GM12891 (cell line): ENCODE measurements around the gene PRKCA.
"Not testable (repeated sequence)": the region's sequence is repeated elsewhere in the genome, so short reads cannot be mapped to it uniquely, and the experiment has no call there.

Source experiments
- DNase-seq: peaks from one replicate; pipeline ENCODE4 v3.0.0; 2011; ENCODE audit warnings: low spot score; ENCODE audit not compliant: insufficient read length
- FAIRE-seq: peaks from 2 replicates; lab custom pipeline; 2011; peaks lifted over from hg19 to GRCh38; lab: Jason Lieb, UNC
- PAX5 ChIP-seq: IDR thresholded peaks from 2 replicates; pipeline ENCODE4 v1.6.1; 2011; ENCODE audit warnings: low read length, moderate library complexity, mild to moderate bottlenecking; ENCODE audit not compliant: insufficient read depth, severe bottlenecking
- POLR2A ChIP-seq: IDR thresholded peaks from 2 replicates; pipeline ENCODE4 v1.6.1; 2011; ENCODE audit warnings: low read depth, low read length, control low read depth
- POLR2AphosphoS5 ChIP-seq: IDR thresholded peaks from 2 replicates; pipeline ENCODE4 v1.6.1; 2011; ENCODE audit warnings: low read depth, low read length, control low read depth
- POU2F2 ChIP-seq: IDR thresholded peaks from 2 replicates; pipeline ENCODE4 v1.6.1; 2011; ENCODE audit warnings: low read depth, mild to moderate bottlenecking, control low read depth, low read length, moderate library complexity
- SPI1 ChIP-seq: IDR thresholded peaks from 2 replicates; pipeline ENCODE4 v1.6.1; 2011; ENCODE audit warnings: low read depth, low read length, control low read depth
- TAF1 ChIP-seq: IDR thresholded peaks from 2 replicates; pipeline ENCODE4 v1.6.1; 2011; ENCODE audit warnings: low read depth, low read length, control low read depth

The PRKCA gene

DNA sequence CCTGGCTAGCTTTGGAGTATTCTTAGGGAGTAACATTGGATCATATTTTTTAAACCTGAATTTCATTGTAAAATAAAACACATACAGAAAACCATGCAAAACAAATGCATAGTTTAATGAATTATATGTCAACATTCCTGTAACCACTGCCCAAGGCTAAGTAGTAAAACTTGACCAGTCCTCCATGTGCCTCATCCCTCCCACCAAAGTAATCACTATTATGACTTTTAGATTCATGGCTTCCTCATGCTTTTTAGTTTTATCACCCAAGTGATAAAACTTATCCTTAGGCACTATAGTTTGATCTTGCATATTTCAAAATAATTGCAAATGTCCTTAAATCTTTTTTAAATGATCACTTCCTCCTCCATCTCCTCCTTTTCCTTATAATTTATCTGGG lies 20.4 kb downstream of the PRKCA start:
- DNase-seq, result no peak
- no peak for FAIRE-seq
- TF ChIP-seq SPI1 (no peak), POU2F2 (no peak)

DNA sequence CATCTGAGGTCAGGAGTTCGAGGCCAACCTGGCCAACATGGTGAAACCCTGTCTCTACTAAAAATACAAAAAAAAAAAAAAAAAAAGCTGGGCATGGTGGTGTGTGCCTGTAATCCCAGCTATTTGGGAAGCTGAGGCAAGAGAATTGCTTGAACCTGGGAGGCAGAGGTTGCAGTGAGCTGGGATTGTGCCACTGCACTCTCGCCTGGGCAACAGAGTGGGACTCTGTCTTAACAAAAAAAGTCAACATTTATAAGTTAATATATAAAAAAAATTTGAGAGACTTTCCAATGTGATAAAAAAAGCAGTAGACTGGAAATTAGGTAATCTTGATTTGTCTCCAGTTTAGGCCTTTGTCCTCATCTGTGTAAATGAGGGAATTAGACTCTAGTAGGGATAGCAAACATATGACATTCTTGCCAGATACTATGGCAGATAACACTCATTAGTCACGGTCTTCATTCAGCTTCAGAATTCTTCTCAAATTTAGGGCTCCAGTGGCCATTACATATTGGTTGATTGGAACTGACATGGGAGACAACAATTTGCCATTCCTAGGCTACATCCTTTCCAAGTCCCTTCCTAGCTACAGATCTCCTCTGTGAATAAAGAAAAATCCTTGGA lies 22.1 kb downstream of the PRKCA start:
- not testable (repeated sequence) for FAIRE-seq, DNase-seq

DNA sequence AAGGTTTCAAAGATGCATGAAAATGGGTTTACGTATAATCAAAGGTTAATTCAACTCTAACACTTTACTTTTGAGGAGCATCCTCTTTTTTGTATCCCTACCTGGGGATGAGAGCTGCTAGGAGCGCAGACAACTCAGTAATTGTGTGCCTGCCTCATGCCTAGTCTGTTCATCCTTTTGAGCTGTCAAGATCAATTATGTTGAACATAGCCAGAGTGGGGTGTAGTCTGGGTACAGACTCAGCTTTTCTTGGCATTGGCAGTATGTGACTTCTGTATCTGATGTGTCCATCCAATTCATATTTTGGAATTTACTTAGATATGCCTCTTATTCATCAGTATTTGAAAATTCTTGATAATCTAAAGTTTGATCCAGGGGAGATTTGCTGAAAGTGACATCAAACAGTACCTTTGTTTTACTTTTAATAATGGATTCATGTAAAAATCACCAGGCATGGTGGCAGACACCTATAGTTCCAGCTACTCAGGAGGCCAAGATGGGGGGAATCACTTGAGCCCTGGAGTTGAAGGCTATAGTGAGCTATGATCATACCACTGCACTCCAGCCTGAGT lies 24.1 kb downstream of the PRKCA start:
- DNase-seq (no peak), FAIRE-seq (no peak)
- TF ChIP-seq POLR2A (no peak), SPI1 (no peak), POLR2AphosphoS5 (no peak), POU2F2 (no peak), PAX5 (no peak), TAF1 (no peak)

DNA sequence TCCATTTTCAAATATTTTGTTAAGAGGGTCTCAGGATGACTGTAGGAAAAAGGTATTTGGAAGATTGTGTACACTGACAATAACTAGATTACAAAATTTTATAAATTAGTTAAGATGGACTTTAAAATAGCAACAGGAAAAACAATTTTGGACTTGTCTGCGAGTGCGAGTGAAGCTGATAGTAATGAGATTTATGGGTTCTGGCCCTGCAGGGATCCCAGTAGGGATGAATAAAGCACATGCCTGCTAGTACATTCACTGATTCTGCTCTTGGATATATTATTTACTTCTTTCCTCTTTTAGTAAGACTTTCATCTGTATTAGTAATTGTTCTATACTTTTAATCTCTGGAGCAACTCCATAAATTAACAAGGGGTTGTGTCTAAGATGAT lies 28.2 kb downstream of the PRKCA start:
- no peak for FAIRE-seq
- DNase-seq, result no peak
- TF ChIP-seq PAX5 (no peak), POLR2A (no peak), TAF1 (no peak), POLR2AphosphoS5 (no peak), SPI1 (no peak), POU2F2 (no peak)

DNA sequence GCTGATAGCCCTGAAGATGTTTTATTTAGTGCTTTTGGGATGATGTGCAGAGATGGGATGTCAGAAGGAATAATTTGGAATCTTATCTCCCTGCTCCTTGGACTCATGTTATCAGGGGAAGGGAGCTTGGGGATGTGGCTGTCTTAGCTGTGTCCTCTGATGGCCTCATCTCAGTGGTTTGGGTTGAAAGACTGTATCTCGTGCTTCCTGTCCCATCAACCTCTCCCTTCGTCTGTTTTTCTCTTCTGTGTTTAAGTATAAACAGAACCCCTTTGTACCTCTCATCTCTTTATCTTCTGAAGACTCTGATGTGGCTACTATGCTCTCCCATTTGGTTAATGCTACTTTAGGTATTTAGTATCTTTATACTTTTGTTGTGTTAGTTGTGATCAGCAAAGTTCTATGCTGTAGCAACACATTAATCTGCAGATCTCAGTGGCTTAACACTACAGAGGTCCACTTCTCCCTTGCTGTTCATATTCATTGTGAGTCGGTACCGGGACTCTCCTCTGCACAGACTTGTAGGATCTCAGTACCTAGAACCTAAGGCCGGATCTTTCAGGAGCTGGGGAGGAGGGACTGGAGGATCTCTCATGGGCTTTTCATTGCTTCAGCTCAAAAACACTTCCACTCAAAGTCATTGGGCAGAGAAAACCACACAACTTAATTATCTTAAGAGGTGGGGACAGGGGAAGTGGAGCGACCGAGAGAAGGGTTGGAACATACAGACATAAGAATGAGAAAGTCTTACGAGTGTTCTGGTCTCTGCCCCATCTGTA lies 28.8 kb downstream of the PRKCA start:
- TF ChIP-seq POLR2A (no peak), TAF1 (no peak), SPI1 (no peak), PAX5 (no peak), POU2F2 (no peak), POLR2AphosphoS5 (no peak)
- no peak for DNase-seq
- no peak for FAIRE-seq

DNA sequence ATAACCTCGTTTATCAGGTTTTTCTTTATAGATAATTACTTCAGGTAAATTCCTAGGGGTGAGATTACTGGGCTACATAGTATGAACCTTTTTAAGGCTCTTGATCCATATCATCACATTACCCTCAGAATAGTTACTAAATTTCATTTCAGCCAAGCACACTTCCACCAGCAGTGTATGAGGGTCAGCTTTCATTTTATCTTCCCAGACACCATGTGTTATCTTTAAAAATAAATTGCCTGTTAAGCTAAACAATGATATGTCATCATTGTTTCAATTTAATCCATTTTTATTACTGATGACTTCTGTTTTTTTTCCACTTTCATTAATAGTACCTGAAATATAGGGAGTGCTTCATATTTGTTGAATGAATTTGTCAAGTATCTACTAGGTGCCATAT lies 33.4 kb downstream of the PRKCA start:
- TF ChIP-seq POU2F2 (no peak), PAX5 (no peak), TAF1 (no peak), POLR2A (no peak), POLR2AphosphoS5 (no peak), SPI1 (no peak)
- DNase-seq (no peak), FAIRE-seq (no peak)

DNA sequence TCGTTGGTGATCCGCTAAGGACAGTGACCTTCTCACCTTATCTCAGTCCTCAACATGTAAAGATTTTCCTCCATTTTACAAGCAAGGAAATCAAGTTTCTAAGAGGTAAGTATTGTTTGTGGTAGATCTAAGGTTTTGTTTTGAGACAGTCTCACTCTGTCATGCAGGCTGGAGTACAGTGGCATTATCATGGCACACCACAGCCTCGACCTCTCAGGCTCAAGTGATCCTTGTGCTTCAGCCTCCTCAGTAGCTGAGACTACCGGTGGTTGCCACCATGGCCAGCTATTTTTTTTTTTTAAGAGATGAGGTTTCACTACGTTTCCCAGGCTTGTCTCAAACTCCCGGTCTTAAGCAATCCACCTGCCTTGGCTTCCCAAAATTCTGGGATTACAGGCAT lies 34.9 kb downstream of the PRKCA start:
- FAIRE-seq, result no peak
- no peak for DNase-seq
- no peak for TF ChIP-seq SPI1
- no peak for TF ChIP-seq PAX5
- TF ChIP-seq POLR2A, result no peak
- no peak for TF ChIP-seq POU2F2
- no peak for TF ChIP-seq TAF1
- TF ChIP-seq POLR2AphosphoS5, result no peak

DNA sequence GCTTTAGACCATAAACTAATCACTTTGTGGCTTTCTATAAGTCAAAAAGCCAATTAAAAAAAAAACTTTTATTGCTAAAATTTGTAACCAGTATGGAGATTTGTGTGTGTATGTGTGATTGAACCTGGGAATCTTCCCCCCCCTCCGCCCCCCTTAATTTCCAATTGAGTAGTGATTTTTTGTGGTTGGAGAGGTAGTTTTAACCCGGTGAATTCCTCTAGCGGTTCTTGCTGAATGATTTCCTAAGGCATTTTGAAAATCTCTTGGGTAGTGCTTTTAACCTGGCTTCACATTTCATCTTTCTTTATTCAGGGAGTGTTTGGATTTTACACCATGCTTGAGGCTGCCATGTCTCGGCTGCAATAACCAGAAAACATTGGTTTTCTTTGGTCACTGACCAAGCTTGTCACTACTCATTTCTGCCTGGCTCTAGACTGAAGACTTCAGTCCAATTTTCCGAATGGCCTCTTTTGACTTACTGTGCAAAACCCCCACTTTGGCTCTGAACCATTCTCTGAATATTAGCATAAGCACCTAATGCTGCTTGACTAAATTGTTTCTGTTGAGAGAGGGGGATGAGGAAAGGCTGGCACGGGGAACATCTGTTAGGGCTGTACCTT lies 35.6 kb downstream of the PRKCA start:
- DNase-seq (no peak), FAIRE-seq (no peak)
- no peak for TF ChIP-seq POLR2AphosphoS5
- no peak for TF ChIP-seq SPI1
- TF ChIP-seq POU2F2, result no peak
- TF ChIP-seq POLR2A, result no peak
- TF ChIP-seq TAF1, result no peak

DNA sequence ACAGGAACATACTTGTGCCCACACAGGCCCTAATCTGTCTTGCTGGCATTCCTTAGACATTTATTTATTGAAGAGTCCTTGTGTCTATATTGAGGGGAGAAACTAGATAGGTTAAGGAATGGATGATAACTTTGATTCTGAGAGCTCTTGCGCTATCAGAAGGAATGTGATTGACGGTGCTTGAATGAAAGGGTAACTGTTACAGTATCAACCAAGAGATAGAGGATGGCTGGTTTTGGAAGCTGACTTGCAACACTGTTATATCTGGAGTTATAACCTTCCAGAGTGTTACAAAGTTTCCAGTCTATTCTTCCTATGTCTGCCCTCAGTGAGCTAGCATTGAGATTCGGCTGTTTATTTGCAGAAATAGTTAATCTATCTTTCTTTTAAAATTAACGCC lies 36.5 kb downstream of the PRKCA start:
- no peak for TF ChIP-seq TAF1
- DNase-seq (no peak), FAIRE-seq (no peak)

DNA sequence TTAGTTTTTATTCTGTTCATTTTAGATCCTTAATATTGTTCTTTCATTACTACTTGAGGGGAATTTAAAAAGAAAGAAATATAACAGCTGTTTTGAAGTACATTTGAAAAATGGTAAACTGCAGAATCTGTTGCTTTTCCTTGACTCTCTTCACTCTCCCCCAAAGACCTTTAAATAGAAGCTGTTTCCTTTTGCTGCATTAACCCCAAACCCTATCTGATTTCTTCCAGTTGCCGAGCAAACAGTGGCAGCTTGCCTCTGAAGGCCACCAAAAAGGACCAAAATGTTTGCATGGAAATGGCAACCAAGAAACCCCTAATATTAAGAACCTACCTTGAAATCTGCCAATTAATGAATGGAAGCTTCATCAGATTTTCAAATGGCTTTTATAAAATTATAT lies 37.1 kb downstream of the PRKCA start:
- no peak for DNase-seq
- no peak for TF ChIP-seq SPI1
- TF ChIP-seq PAX5, result no peak
- no peak for FAIRE-seq

DNA sequence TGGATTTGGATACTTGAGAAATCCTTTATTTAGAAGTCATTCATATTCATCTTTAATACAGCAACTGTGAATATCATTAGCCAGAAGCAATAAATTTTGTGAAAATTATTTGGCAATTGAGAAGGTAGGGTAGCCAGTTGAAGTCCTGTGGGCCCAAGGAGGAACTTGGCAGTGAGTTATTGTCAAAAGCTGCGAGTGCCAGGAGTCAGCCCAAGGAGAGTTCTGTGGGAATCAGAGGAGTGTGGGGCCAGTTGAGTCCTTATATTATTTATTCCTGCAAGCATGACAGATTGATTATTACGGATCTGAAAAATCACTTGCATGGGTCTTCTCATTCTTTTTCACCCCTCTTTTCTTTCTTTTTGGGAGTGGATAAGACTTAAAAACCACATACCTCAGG lies 38.3 kb downstream of the PRKCA start:
- TF ChIP-seq PAX5 (no peak), TAF1 (no peak), SPI1 (no peak), POU2F2 (no peak)
- DNase-seq (no peak), FAIRE-seq (no peak)
